SK-N-SH (cell line): ENCODE measurements around the gene SNED1. TPM values are rescaled to one million over a fixed set of nuclear protein-coding genes. Genes with fewer than 3 reads are reported as not detected.

ENCODE experiments used
- CTCF ChIA-PET: fragments of 300-600, 350-600 bp; formaldehyde crosslinking; extraction: SDS; loops from one replicate; lab custom pipeline; 2021; lab: Yijun Ruan, JAX
- POLR2A ChIA-PET: fragments of 350-600 bp; sonication (Branson Sonifier 250); formaldehyde crosslinking; extraction: SDS; loops from one replicate; lab custom pipeline; 2020; ENCODE audit warnings: antibody characterized with exemption, inconsistent platforms; lab: Yijun Ruan, JAX
- DNase-seq: peaks from one replicate; pipeline ENCODE4 v3.0.0; 2012
- H2AFZ ChIP-seq: fragments of 200-600 bp; sonication (generic); 2 replicates; pipeline ENCODE4 v1.8.1; 2016; ENCODE audit warnings: antibody characterized with exemption, mild to moderate bottlenecking, low read depth
- H3F3A ChIP-seq: fragments of 200-600 bp; sonication (generic); replicated peaks from 2 replicates; pipeline ENCODE3; 2016; ENCODE audit warnings: antibody characterized with exemption, mild to moderate bottlenecking; ENCODE audit not compliant: insufficient read depth
- H3K27ac ChIP-seq, 2 experiments: fragments of 200-500 bp in 1 of 2; fragments of 200-600 bp in 1 of 2; sonication (Bioruptor generic) in 1 of 2; sonication (generic), shearing (Covaris generic) in 1 of 2; 2 replicates each; pipeline versions ENCODE4 v1.5.1 to v1.6.1; 2014 to 2016; ENCODE audit warnings: low read depth in 2 of 2, inconsistent platforms in 1 of 2, low read length in 1 of 2, mild to moderate bottlenecking in 1 of 2, mixed read lengths in 1 of 2
- H3K27me3 ChIP-seq: fragments of 200-600 bp; sonication (generic), shearing (Covaris generic); 2 replicates; pipeline ENCODE4 v1.6.1; 2016; ENCODE audit warnings: mixed run types; ENCODE audit not compliant: insufficient read depth
- H3K36me3 ChIP-seq, 2 experiments: fragments of 200-500 bp in 1 of 2; fragments of 200-600 bp in 1 of 2; sonication (Bioruptor generic) in 1 of 2; sonication (generic) in 1 of 2; replicated peaks in 1 of 2; 2 replicates each; pipeline versions ENCODE3 to v1.5.1; 2014 to 2016; ENCODE audit warnings: low read length in 1 of 2, mild to moderate bottlenecking in 1 of 2; ENCODE audit not compliant: insufficient read depth in 2 of 2, control insufficient read depth in 1 of 2
- H3K4me1 ChIP-seq, 2 experiments: fragments of 200-500 bp in 1 of 2; fragments of 200-600 bp in 1 of 2; sonication (Bioruptor generic) in 1 of 2; sonication (generic), shearing (Covaris generic) in 1 of 2; 2 replicates each; pipeline versions ENCODE4 v1.5.1 to v1.6.1; 2014 to 2016; ENCODE audit warnings: low read depth in 1 of 2, low read length in 1 of 2, mixed run types in 1 of 2; ENCODE audit not compliant: insufficient read depth in 2 of 2, control insufficient read depth in 1 of 2
- H3K4me2 ChIP-seq: fragments of 200-600 bp; sonication (generic), shearing (Covaris generic); 2 replicates; pipeline ENCODE4 v1.6.1; 2017; ENCODE audit warnings: mixed run types
- H3K4me3 ChIP-seq, 2 experiments: fragments of 200-500 bp in 1 of 2; fragments of 200-600 bp in 1 of 2; sonication (Bioruptor generic) in 1 of 2; sonication (generic), shearing (Covaris generic) in 1 of 2; 2 replicates each; pipeline versions ENCODE4 v1.5.1 to v1.8.1; 2014 to 2016; ENCODE audit warnings: low read depth in 2 of 2, inconsistent platforms in 1 of 2, low read length in 1 of 2, mild to moderate bottlenecking in 1 of 2, mixed read lengths in 1 of 2, moderate library complexity in 1 of 2
- H3K79me2 ChIP-seq: fragments of 200-600 bp; sonication (generic); 2 replicates; pipeline ENCODE4 v1.8.1; 2017; ENCODE audit warnings: mild to moderate bottlenecking; ENCODE audit not compliant: insufficient read depth
- H3K9ac ChIP-seq: fragments of 200-600 bp; sonication (generic); 2 replicates; pipeline ENCODE4 v1.6.1; 2017; ENCODE audit warnings: mixed run types
- H3K9me2 ChIP-seq: fragments of 200-600 bp; sonication (generic); 2 replicates; pipeline ENCODE4 v1.6.1; 2017; ENCODE audit warnings: mixed run types
- H3K9me3 ChIP-seq: fragments of 200-600 bp; sonication (generic); 2 replicates; pipeline ENCODE4 v1.6.1; 2017; ENCODE audit warnings: mixed run types, mild to moderate bottlenecking, moderate library complexity
- H4K20me1 ChIP-seq: fragments of 200-600 bp; sonication (generic); 2 replicates; pipeline ENCODE4 v1.6.1; 2017; ENCODE audit warnings: mild to moderate bottlenecking, mixed run types; ENCODE audit not compliant: insufficient read depth
- CTCF ChIP-seq: fragments of 200-600 bp; sonication (generic); IDR thresholded peaks from 2 replicates; pipeline ENCODE4 v1.6.1; 2017; ENCODE audit warnings: antibody characterized with exemption, mild to moderate bottlenecking, moderate library complexity
- ELF1 ChIP-seq: IDR thresholded peaks from 2 replicates; pipeline ENCODE4 v1.4.0; 2012
- EP300 ChIP-seq, 2 experiments: IDR thresholded peaks; 2 replicates each; pipeline versions ENCODE4 v1.4.0 to v1.6.1; 2012; ENCODE audit warnings: borderline replicate concordance in 1 of 2, low read depth in 1 of 2, low read length in 1 of 2
- EZH2phosphoT487 ChIP-seq: fragments of 200-600 bp; sonication (generic); IDR thresholded peaks from 2 replicates; pipeline ENCODE4 v1.6.1; 2017; ENCODE audit warnings: low read depth, mixed run types, mild to moderate bottlenecking, antibody characterized with exemption, moderate library complexity, borderline replicate concordance
- FOSL2 ChIP-seq: IDR thresholded peaks from 2 replicates; pipeline ENCODE4 v1.4.0; 2012; ENCODE audit warnings: low read depth, mild to moderate bottlenecking, moderate library complexity, borderline replicate concordance
- FOXJ3 ChIP-seq: sonication (generic); formaldehyde crosslinking; IDR thresholded peaks from 2 replicates; pipeline ENCODE4 v1.5.1; 2020; ENCODE audit warnings: mild to moderate bottlenecking, missing genetic modification reagents
- FOXM1 ChIP-seq: IDR thresholded peaks from 2 replicates; pipeline ENCODE4 v1.4.0; 2012; ENCODE audit warnings: low read depth, mild to moderate bottlenecking
- GABPA ChIP-seq: IDR thresholded peaks from 2 replicates; pipeline ENCODE4 v1.4.0; 2012; ENCODE audit warnings: low read depth, mild to moderate bottlenecking
- GATA2 ChIP-seq: sonication (generic); formaldehyde crosslinking; IDR thresholded peaks from 2 replicates; pipeline ENCODE4 v1.5.0; 2020; ENCODE audit warnings: mild to moderate bottlenecking, missing genetic modification reagents
- MAX ChIP-seq: IDR thresholded peaks from 2 replicates; pipeline ENCODE4 v1.4.0; 2012; ENCODE audit warnings: low read depth
- MEF2A ChIP-seq: IDR thresholded peaks from 2 replicates; pipeline ENCODE4 v1.4.0; 2012; ENCODE audit warnings: low read depth, borderline replicate concordance
- MXI1 ChIP-seq: IDR thresholded peaks from 2 replicates; pipeline ENCODE4 v1.6.1; 2012; ENCODE audit warnings: mild to moderate bottlenecking, low read depth, low read length, improper control_type of control experiment
- NFIC ChIP-seq: IDR thresholded peaks from 2 replicates; pipeline ENCODE4 v1.4.0; 2012; ENCODE audit warnings: borderline replicate concordance
- POLR2AphosphoS5 ChIP-seq: IDR thresholded peaks from 2 replicates; pipeline ENCODE4 v1.6.1; 2012; ENCODE audit warnings: low read depth, low read length
- RAD21 ChIP-seq: IDR thresholded peaks from 2 replicates; pipeline ENCODE4 v1.6.1; 2012; ENCODE audit warnings: mild to moderate bottlenecking, low read length
- RCOR1 ChIP-seq: fragments of 150-350 bp; IDR thresholded peaks from 2 replicates; pipeline ENCODE4 v1.6.1; 2017; ENCODE audit warnings: antibody characterized with exemption, low read length
- REST ChIP-seq: IDR thresholded peaks from 2 replicates; pipeline ENCODE4 v1.6.1; 2012; ENCODE audit warnings: mild to moderate bottlenecking, low read depth, low read length, moderate library complexity
- RFX5 ChIP-seq: IDR thresholded peaks from 2 replicates; pipeline ENCODE4 v1.6.1; 2012; ENCODE audit warnings: mild to moderate bottlenecking, improper control_type of control experiment, low read length
- SIN3A ChIP-seq: IDR thresholded peaks from 2 replicates; pipeline ENCODE4 v1.6.1; 2012; ENCODE audit warnings: low read depth, mild to moderate bottlenecking, low read length, moderate library complexity, borderline replicate concordance
- TAF1 ChIP-seq: IDR thresholded peaks from 2 replicates; pipeline ENCODE4 v1.6.1; 2012; ENCODE audit warnings: low read depth, mild to moderate bottlenecking, low read length, moderate library complexity, borderline replicate concordance
- TCF12 ChIP-seq: IDR thresholded peaks from 2 replicates; pipeline ENCODE4 v1.4.0; 2012
- TEAD4 ChIP-seq: IDR thresholded peaks from 2 replicates; pipeline ENCODE4 v1.4.0; 2012; ENCODE audit warnings: mild to moderate bottlenecking, borderline replicate concordance; ENCODE audit not compliant: insufficient read depth
- WGBS: methylation state at CpG from one replicate; pipeline ENCODE4 v1.1.6; 2017; ENCODE audit warnings: low lambda C conversion rate; 5-methylcytosine and 5-hydroxymethylcytosine counted together
- polyA plus RNA-seq, 3 experiments: library from polyadenylated mRNA; depleted of rRNA; stranded (reverse); fragments of >200 nt; gene quantifications; 2 replicates each; pipeline ENCODE4 v1.2.3, GENCODE V29; 2012
- TF ChIP-seq, protein P1 (sequence below): fragments of 150-350 bp; IDR thresholded peaks from 2 replicates; pipeline ENCODE4 v1.6.1; 2017; ENCODE audit warnings: antibody characterized with exemption, low read length, low read depth, borderline replicate concordance
- TF ChIP-seq, protein P2 (sequence below): IDR thresholded peaks from 2 replicates; pipeline ENCODE4 v1.4.0; 2012; ENCODE audit warnings: low read depth, borderline replicate concordance

Gene SNED1
- polyA plus RNA-seq, 1 of the 3 experiments (the other 2 are of a cell fraction): 0.03 TPM

DNA sequence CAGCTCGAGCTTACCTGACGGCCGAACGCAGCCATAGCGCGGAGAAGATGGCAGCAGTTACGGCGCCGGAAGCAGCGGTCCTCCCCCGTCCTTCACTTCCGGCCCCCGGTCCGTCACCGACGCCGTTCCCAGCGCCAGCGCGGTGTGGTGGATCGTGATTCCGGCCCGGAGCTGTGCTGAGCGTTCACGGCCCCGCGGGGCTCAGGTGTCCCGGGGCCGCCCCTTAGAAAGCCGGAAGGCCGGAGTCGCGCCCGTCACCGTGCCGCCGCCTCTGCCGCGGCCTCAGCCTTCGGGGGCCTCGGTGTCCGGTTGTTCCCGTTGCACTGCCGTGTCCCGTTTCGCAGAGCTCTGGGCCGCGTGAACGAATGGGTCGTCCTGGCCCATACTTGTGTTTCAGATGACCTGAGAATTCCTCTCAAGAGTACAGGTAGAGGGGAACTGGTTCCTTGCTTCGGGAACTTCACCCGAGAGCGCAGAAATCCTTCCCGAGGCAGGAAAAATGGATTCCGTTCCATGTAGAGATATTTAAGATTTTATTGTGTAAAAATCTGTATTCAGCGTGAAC, 103.9 kb downstream of the SNED1 start, which contains the start of gene MTERF4:
MTERF4 (minus strand) TSS at position 49 of the 565 bp plus-strand sequence; CDS start at position 35, 14 bp downstream.
- H3K4me1 ChIP-seq: peaks cover 0 to 13% of the 10 kb centered on the region in 2 experiments; a peak in 2 of 4 replicates
- TF ChIP-seq EP300 (IDR thresholded peaks at IDR 0.05; ENCODE audit: borderline replicate concordance in 1 of 2, low read depth in 1 of 2, low read length in 1 of 2) (no peak), SIN3A (peak; percentile 81; the same call in 1 of the 2 replicates), REST (peak; percentile 53; the same call in 1 of the 2 replicates), RFX5 (no peak), TAF1 (peak; percentile 95), POLR2AphosphoS5 (peak; percentile 78), MAX (peak; percentile 93), NFIC (no peak; the same call in 1 of the 2 replicates), FOSL2 (no peak; the same call in 1 of the 2 replicates), FOXM1 (no peak), GATA2 (CRISPR knock-in tag) (no peak), RAD21 (no peak), TCF12 (0 out of 2 replicates have a peak, but pooled peaks have one; percentile 23), CTCF (no peak), TEAD4 (no peak), RCOR1 (peak; percentile 73), EZH2phosphoT487 (no peak), MEF2A (no peak), FOXJ3 (CRISPR knock-in tag) (no peak), MXI1 (peak; percentile 47; the same call in 1 of the 2 replicates), GABPA (peak; percentile 100), ELF1 (peak; percentile 74; the same call in 1 of the 2 replicates)
- TF ChIP-seq, protein P1, sequence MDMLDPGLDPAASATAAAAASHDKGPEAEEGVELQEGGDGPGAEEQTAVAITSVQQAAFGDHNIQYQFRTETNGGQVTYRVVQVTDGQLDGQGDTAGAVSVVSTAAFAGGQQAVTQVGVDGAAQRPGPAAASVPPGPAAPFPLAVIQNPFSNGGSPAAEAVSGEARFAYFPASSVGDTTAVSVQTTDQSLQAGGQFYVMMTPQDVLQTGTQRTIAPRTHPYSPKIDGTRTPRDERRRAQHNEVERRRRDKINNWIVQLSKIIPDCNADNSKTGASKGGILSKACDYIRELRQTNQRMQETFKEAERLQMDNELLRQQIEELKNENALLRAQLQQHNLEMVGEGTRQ: no peak
- TF ChIP-seq, protein P2, sequence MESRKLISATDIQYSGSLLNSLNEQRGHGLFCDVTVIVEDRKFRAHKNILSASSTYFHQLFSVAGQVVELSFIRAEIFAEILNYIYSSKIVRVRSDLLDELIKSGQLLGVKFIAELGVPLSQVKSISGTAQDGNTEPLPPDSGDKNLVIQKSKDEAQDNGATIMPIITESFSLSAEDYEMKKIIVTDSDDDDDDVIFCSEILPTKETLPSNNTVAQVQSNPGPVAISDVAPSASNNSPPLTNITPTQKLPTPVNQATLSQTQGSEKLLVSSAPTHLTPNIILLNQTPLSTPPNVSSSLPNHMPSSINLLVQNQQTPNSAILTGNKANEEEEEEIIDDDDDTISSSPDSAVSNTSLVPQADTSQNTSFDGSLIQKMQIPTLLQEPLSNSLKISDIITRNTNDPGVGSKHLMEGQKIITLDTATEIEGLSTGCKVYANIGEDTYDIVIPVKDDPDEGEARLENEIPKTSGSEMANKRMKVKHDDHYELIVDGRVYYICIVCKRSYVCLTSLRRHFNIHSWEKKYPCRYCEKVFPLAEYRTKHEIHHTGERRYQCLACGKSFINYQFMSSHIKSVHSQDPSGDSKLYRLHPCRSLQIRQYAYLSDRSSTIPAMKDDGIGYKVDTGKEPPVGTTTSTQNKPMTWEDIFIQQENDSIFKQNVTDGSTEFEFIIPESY: no peak

More for the DNA sequence above, 103.9 kb downstream of the SNED1 start, which contains the start of gene MTERF4:
- Histone ChIP-seq H3K4me2 (peak within 1 kb of the TSS; percentile 86), H3K79me2 (peaks cover 61% of the 10 kb centered on the region), H3K9me2 (no peaks in the 10 kb centered on the region), H4K20me1 (no peaks in the 10 kb centered on the region), H2AFZ (peak within 1 kb of the TSS; percentile 100), H3K4me3 (peak within 1 kb of the TSS; percentile 79 to 99), H3K9ac (peak within 1 kb of the TSS; percentile 95), H3K27me3 (no peaks in the 10 kb centered on the region), H3K27ac (peak within 1 kb of the TSS; percentile 72 to 83), H3K9me3 (no peaks in the 10 kb centered on the region), H3F3A (no peaks in the 10 kb centered on the region), H3K36me3 (peaks cover 6 to 23% of the 10 kb centered on the region in 2 experiments)
- ChIA-PET POLR2A (interaction anchor here (1.0 to 1.4 kb wide), 3 partner anchors 25 to 251 kb away, joined by 3 to 4 read pairs (median 3); partner anchors contain the start of gene HDLBP), CTCF (interaction anchor here (0.6 to 2.1 kb wide), 5 partner anchors 10 to 578 kb away, joined by 3 to 8 read pairs (median 4); no protein-coding TSS in a partner anchor)
- DNase-seq: peak; percentile 97
- under 1% methylated on average over 38 of the region's 56 CpGs for WGBS
